ENCODE measurements around the gene NPTXR. TPM values are rescaled to one million over a fixed set of nuclear protein-coding genes. Genes with fewer than 3 reads are reported as not detected.

NPTXR gene
- total RNA-seq, 1 experiment from 2014 or later = 12.8 TPM

- DNase-seq (ENCODE audit: low read depth, low spot score) (no peak), ATAC-seq (no peak)
- Histone ChIP-seq H3K9me3 (ENCODE audit: control insufficient read depth in 1 of 2, insufficient read depth in 1 of 2, low read depth in 1 of 2, low read length in 2 of 2) (no peaks in the 10 kb centered on the region), H3K4me2 (ENCODE audit: low read length) (peak overlapping the region; percentile 83), H3K36me3 (ENCODE audit: control insufficient read depth in 1 of 2, insufficient read depth in 2 of 2, low read length in 2 of 2) (no peaks in the 10 kb centered on the region), H2AFZ (ENCODE audit: low read depth, low read length, poor library complexity, severe bottlenecking) (no peak overlapping the region), H3K9ac (ENCODE audit: low read length) (peak overlapping the region; percentile 74), H3K9me2 (ENCODE audit: insufficient read depth) (no peaks in the 10 kb centered on the region), H4K20me1 (ENCODE audit: insufficient read depth) (no peaks in the 10 kb centered on the region), H3K27me3 (ENCODE audit: insufficient read depth, low read length) (no peaks in the 10 kb centered on the region), H3K4me1 (ENCODE audit: control insufficient read depth in 1 of 2, insufficient read depth in 2 of 2, low read length in 2 of 2) (peaks cover 6 to 24% of the 10 kb centered on the region in 2 experiments; a peak in 3 of 4 replicates), H3K79me2 (ENCODE audit: insufficient read depth, low read length) (no peaks in the 10 kb centered on the region; the same call in 1 of the 2 replicates), H3K4me3 (replicated peaks in 1 of 2; ENCODE audit: low read depth in 1 of 2, low read length in 2 of 2) (peak overlapping the region; percentile 73 to 74), H3K27ac (ENCODE audit: low read depth, low read length) (no peak overlapping the region)
- ChIA-PET POLR2A (no interaction called here), RAD21 (ENCODE audit: low non-redundant PET in 1 of 2, low total read pairs in 2 of 2, uncharacterized antibody in 2 of 2, unreplicated experiment in 2 of 2) (no interaction called here), CTCF (interaction anchor here (1.0 kb wide), 1 partner anchor 23 kb away, joined by 5 read pairs; no protein-coding TSS in a partner anchor)
- intact Hi-C loops (cut with micrococcal nuclease) = no loop called here
- TF ChIP-seq, protein P1, sequence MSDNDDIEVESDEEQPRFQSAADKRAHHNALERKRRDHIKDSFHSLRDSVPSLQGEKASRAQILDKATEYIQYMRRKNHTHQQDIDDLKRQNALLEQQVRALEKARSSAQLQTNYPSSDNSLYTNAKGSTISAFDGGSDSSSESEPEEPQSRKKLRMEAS (IDR thresholded peaks at IDR 0.05) = no peak
- TF ChIP-seq, protein P2, sequence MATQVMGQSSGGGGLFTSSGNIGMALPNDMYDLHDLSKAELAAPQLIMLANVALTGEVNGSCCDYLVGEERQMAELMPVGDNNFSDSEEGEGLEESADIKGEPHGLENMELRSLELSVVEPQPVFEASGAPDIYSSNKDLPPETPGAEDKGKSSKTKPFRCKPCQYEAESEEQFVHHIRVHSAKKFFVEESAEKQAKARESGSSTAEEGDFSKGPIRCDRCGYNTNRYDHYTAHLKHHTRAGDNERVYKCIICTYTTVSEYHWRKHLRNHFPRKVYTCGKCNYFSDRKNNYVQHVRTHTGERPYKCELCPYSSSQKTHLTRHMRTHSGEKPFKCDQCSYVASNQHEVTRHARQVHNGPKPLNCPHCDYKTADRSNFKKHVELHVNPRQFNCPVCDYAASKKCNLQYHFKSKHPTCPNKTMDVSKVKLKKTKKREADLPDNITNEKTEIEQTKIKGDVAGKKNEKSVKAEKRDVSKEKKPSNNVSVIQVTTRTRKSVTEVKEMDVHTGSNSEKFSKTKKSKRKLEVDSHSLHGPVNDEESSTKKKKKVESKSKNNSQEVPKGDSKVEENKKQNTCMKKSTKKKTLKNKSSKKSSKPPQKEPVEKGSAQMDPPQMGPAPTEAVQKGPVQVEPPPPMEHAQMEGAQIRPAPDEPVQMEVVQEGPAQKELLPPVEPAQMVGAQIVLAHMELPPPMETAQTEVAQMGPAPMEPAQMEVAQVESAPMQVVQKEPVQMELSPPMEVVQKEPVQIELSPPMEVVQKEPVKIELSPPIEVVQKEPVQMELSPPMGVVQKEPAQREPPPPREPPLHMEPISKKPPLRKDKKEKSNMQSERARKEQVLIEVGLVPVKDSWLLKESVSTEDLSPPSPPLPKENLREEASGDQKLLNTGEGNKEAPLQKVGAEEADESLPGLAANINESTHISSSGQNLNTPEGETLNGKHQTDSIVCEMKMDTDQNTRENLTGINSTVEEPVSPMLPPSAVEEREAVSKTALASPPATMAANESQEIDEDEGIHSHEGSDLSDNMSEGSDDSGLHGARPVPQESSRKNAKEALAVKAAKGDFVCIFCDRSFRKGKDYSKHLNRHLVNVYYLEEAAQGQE (IDR thresholded peaks at IDR 0.05; ENCODE audit: low read depth) = no peak
- TF ChIP-seq POLR2AphosphoS5 (IDR thresholded peaks at IDR 0.05; ENCODE audit: low read depth, low read length) = no peak
- TF ChIP-seq ZBTB33 (IDR thresholded peaks at IDR 0.05; ENCODE audit: extremely low read depth, insufficient replicate concordance, low read length) = no peak
- TF ChIP-seq CTCF (IDR thresholded peaks at IDR 0.05 in 2 of 3, conservative IDR thresholded peaks at IDR 0.05 in 1 of 3; ENCODE audit: borderline replicate concordance in 1 of 3, insufficient read depth in 1 of 3, low read depth in 2 of 3, low read length in 2 of 3) = no peak
- no peak for TF ChIP-seq ZNF274 (IDR thresholded peaks at IDR 0.05; ENCODE audit: low read depth, low read length)
- TF ChIP-seq SRF (IDR thresholded peaks at IDR 0.05; ENCODE audit: low read depth) = no peak
- TF ChIP-seq CEBPB (IDR thresholded peaks at IDR 0.05; ENCODE audit: low read depth) = no peak
- TF ChIP-seq TCF7L2 (IDR thresholded peaks at IDR 0.05; ENCODE audit: borderline replicate concordance, extremely low read depth, insufficient read depth, insufficient read length) = no peak
- no peak for TF ChIP-seq YY1 (IDR thresholded peaks at IDR 0.05; ENCODE audit: extremely low read depth, insufficient replicate concordance, low read depth, low read length)
- no peak for TF ChIP-seq ELF1 (IDR thresholded peaks at IDR 0.05; ENCODE audit: borderline replicate concordance, low read depth)
- no peak for TF ChIP-seq POLR2A (IDR thresholded peaks at IDR 0.05; ENCODE audit: borderline replicate concordance, extremely low read depth, insufficient read depth, insufficient read length)
- no peak for TF ChIP-seq RAD21 (IDR thresholded peaks at IDR 0.05; ENCODE audit: low read depth)
- no peak for TF ChIP-seq EGR1 (IDR thresholded peaks at IDR 0.05; ENCODE audit: low read depth)
- TF ChIP-seq FOSL1 (IDR thresholded peaks at IDR 0.05; ENCODE audit: low read depth) = no peak
- TF ChIP-seq EZH2phosphoT487 (IDR thresholded peaks at IDR 0.05; ENCODE audit: borderline replicate concordance) = no peak
- no peak for TF ChIP-seq ATF3 (IDR thresholded peaks at IDR 0.05)
- no peak for TF ChIP-seq ZFX (IDR thresholded peaks at IDR 0.05)
- TSS peak; percentile 72 for BruUV-seq (replicated peaks)
Observed at GRCh38 chr22:38792833-38793232, 51.0 kb downstream of the NPTXR start.

All from HCT116 (cell line).